Activated CD8-positive, alpha-beta memory T cell treated with anti-CD3 and anti-CD28 coated beads for 36 hours (primary cell): ENCODE data around the gene MYO3A. TPM values are rescaled to one million over a fixed set of nuclear protein-coding genes. Genes with fewer than 3 reads are reported as not detected.

Experiments used
- CTCF ChIA-PET: fragments of 350-600 bp; sonication (Branson Sonifier 250); formaldehyde crosslinking; loops from one replicate; lab custom pipeline; 2021; ENCODE audit warnings: antibody characterized with exemption; lab: Charles Lee
- POLR2A ChIA-PET: fragments of 350-600 bp; sonication (Branson Sonifier 250); formaldehyde crosslinking; loops from one replicate; lab custom pipeline; 2021; ENCODE audit warnings: antibody characterized with exemption; lab: Charles Lee
- total RNA-seq, 2 experiments: library from RNA; stranded (reverse); gene quantifications; one replicate each; pipeline ENCODE4 v1.2.3, GENCODE V29; 2021

The MYO3A gene, protein sequence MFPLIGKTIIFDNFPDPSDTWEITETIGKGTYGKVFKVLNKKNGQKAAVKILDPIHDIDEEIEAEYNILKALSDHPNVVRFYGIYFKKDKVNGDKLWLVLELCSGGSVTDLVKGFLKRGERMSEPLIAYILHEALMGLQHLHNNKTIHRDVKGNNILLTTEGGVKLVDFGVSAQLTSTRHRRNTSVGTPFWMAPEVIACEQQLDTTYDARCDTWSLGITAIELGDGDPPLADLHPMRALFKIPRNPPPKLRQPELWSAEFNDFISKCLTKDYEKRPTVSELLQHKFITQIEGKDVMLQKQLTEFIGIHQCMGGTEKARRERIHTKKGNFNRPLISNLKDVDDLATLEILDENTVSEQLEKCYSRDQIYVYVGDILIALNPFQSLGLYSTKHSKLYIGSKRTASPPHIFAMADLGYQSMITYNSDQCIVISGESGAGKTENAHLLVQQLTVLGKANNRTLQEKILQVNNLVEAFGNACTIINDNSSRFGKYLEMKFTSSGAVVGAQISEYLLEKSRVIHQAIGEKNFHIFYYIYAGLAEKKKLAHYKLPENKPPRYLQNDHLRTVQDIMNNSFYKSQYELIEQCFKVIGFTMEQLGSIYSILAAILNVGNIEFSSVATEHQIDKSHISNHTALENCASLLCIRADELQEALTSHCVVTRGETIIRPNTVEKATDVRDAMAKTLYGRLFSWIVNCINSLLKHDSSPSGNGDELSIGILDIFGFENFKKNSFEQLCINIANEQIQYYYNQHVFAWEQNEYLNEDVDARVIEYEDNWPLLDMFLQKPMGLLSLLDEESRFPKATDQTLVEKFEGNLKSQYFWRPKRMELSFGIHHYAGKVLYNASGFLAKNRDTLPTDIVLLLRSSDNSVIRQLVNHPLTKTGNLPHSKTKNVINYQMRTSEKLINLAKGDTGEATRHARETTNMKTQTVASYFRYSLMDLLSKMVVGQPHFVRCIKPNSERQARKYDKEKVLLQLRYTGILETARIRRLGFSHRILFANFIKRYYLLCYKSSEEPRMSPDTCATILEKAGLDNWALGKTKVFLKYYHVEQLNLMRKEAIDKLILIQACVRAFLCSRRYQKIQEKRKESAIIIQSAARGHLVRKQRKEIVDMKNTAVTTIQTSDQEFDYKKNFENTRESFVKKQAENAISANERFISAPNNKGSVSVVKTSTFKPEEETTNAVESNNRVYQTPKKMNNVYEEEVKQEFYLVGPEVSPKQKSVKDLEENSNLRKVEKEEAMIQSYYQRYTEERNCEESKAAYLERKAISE (N-terminal part only)
- not detected for total RNA-seq

- POLR2A ChIA-PET, result no interaction called here
- CTCF ChIA-PET, result no interaction called here
These were observed at the start of gene MYO3A for GRCh38 chr10:25933653-25934608. Gene MYO3A (plus strand): TSS chr10:25934229. CDS start chr10:25952111, 17,882 bp downstream.

- POLR2A ChIA-PET, result no interaction called here
- CTCF ChIA-PET, result no interaction called here
These were observed 45.4 kb upstream of the MYO3A start for GRCh38 chr10:25888627-25889026.

GRCh38 chr10:25890995-25891394, 43.0 kb upstream of the MYO3A start:
- CTCF ChIA-PET, result no interaction called here
- POLR2A ChIA-PET, result no interaction called here

DNA sequence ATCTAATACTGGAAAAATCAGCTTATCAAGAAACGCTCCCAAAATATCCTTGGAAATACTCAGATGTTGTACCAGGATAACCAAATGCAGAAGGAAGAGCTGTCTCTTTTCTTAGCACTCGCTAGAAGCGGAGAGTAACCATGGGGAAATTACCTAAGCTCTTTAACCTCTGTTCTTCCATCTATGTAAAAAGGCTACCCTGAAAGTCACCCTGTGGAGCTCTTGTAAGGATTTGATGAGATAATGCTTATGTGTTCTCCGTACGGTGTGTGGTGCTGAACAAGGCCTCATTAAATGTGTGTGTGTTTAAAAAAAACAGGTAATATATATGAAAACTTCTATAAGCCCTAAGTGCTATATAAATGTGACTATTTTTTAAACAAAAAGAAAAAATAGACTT, 38.2 kb upstream of the MYO3A start:
- POLR2A ChIA-PET, result no interaction called here
- CTCF ChIA-PET, result interaction anchor here (1.1 kb wide), 1 partner anchor 35 kb away, joined by 3 read pairs; no protein-coding TSS in a partner anchor

GRCh38 chr10:25896421-25896820, 37.6 kb upstream of the MYO3A start:
- CTCF ChIA-PET, result interaction anchor here (0.7 to 1.1 kb wide), 2 partner anchors 9 to 36 kb away, joined by 3 read pairs; no protein-coding TSS in a partner anchor
- POLR2A ChIA-PET, result no interaction called here

- CTCF ChIA-PET, result no interaction called here
- POLR2A ChIA-PET, result no interaction called here
These were observed 34.7 kb upstream of the MYO3A start for GRCh38 chr10:25899304-25899703.

GRCh38 chr10:25901199-25901598, 32.8 kb upstream of the MYO3A start:
- ChIA-PET CTCF (no interaction called here), POLR2A (no interaction called here)

DNA sequence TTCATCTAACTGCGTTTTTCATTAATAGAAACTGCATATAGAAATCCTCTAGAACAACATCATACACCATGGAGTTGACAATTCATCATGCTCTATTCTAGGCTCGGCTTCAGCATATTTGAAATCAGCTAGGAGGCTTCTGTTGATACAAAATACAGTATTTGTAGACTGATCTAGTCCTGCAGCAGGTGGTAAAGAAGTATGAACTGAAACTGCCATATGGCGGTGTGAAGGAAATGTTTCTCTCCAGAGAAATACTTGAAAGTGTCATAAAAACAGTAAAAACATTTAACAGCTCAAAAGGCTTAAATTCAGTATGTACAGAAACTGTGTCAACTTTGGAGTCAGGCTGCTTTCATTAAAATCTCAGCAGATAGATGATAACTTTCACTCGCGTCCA, 32.0 kb upstream of the MYO3A start:
- ChIA-PET POLR2A (no interaction called here), CTCF (no interaction called here)

DNA sequence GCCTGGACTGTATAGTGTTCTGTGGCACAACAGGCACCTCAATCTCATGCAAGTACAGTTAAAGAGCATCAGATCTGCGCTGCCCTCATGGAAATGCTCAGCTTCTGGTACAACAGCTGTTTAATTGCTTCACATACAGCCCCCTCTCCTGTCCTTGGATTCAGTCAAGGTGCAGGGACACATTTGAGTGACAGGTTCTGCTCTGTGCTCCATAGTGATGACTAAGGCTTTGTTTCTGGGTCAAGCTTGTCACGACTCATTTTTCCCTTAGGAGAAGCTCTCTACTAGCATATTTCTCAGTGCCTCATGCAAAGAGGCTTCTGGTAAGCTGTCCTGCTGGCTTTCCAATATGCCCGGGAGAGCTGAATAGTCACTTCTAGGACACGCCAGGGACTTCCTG, 26.8 kb upstream of the MYO3A start:
- ChIA-PET POLR2A (no interaction called here), CTCF (no interaction called here)

- ChIA-PET POLR2A (no interaction called here), CTCF (no interaction called here)
These were observed 21.2 kb upstream of the MYO3A start for GRCh38 chr10:25912866-25913265.

- ChIA-PET POLR2A (no interaction called here), CTCF (no interaction called here)
These were observed 19.3 kb upstream of the MYO3A start for GRCh38 chr10:25914776-25915175.

- CTCF ChIA-PET, result no interaction called here
- POLR2A ChIA-PET, result no interaction called here
These were observed 651 bp downstream of the MYO3A start for GRCh38 chr10:25934621-25935139.

- ChIA-PET CTCF (no interaction called here), POLR2A (no interaction called here)
These were observed 4.4 kb downstream of the MYO3A start for GRCh38 chr10:25938405-25938804.

DNA sequence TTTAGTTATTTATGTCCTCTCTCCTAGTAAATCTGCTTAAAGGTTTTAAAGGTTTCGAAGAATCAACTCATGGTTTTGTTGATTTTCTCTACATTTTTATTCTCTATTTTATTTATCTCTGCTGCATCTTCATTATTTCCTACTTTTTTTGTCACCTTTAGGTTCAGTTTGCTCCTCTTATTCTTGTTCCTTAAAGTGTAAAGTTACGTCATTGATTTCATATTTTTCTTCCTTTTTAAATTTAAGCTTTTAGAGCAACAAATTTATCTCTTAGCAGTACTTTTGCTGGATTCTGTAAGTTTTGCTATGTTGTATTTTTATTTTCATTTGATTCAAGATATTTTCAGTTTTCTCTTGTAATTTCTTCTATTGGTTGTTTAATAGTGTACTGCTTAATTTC, 10.7 kb downstream of the MYO3A start:
- POLR2A ChIA-PET, result no interaction called here
- CTCF ChIA-PET, result no interaction called here

GRCh38 chr10:25952857-25953256, 18.8 kb downstream of the MYO3A start:
- POLR2A ChIA-PET, result no interaction called here
- CTCF ChIA-PET, result no interaction called here

- ChIA-PET POLR2A (no interaction called here), CTCF (no interaction called here)
These were observed 20.8 kb downstream of the MYO3A start for GRCh38 chr10:25954851-25955250.

DNA sequence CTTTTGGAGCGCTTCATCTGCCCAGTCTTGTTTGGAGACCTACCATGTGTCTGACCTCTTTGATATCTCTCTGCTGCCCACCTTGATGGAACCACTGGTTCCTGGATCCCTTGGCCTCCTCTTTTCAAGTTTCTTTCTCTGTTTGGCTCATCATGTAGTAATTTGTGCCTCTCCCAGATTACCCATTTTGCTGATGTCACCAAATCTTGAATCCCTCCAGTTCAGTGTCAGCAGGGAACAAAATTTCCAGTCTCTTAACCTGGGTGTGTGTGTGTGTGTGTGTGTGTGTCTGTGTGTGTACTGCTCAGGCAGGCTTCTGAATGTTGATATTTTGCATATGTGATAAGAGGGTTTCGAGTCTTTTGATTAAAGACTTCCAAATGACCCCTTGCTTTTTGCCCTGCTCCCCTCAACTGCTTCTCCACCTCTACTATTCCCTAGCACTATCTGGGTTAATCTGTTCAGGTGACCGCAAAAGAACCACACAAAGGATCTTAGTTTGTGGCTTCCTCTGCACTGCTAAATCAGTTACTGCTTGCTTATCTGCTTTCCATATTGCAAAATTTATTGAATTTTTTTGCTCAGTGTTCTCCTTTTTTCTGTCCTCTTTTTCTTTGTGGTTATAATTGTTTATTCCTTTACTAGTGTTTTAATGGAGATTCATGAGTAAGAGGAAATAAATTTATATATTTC, 25.7 kb downstream of the MYO3A start:
- ChIA-PET CTCF (no interaction called here), POLR2A (no interaction called here)

DNA sequence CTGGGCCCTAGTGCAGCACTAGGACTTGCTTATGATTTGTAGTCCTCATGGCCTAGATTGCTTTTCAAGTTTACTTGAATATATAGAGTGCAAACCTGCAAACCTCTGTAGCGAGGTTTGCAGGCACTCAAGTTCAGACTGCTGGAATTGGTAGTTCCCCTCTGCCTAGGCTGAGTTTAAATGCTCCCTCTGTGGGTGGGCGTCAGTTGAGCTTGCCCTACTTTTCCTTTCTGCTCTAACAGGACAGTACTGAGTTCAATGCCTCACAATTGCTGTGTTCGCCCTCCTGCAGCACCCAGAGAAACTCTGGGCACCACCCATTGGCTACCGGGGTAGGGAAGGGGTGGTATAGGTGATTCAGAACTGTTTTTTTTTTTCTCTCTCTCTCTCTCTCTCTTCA, 31.6 kb downstream of the MYO3A start:
- ChIA-PET CTCF (no interaction called here), POLR2A (no interaction called here)
